Epithelial cell of proximal tubule (primary cell): ENCODE results near the gene DAGLA. TPM values are rescaled to one million over a fixed set of nuclear protein-coding genes. Genes with fewer than 3 reads are reported as not detected.

Experiments used
- DNase-seq: peaks from one replicate; pipeline ENCODE4 v3.0.0-alpha.2; 2011; ENCODE audit warnings: low read depth
- H3K4me3 ChIP-seq: 2 replicates; pipeline ENCODE4 v1.5.1; 2011; ENCODE audit warnings: low read depth, mild to moderate bottlenecking, low read length
- total RNA-seq: library from RNA; depleted of rRNA; stranded (reverse); fragments of >200 nt; gene quantifications from 2 replicates; pipeline ENCODE4 v1.2.3, GENCODE V29; 2015
- TF ChIP-seq, protein P1 (sequence below): conservative IDR thresholded peaks from 2 replicates; pipeline ENCODE4 v1.5.1; 2012; ENCODE audit warnings: low read depth, mild to moderate bottlenecking, low read length

The DAGLA gene
- total RNA-seq, 1 donor from 2014 or later: 4.5 TPM

DNA sequence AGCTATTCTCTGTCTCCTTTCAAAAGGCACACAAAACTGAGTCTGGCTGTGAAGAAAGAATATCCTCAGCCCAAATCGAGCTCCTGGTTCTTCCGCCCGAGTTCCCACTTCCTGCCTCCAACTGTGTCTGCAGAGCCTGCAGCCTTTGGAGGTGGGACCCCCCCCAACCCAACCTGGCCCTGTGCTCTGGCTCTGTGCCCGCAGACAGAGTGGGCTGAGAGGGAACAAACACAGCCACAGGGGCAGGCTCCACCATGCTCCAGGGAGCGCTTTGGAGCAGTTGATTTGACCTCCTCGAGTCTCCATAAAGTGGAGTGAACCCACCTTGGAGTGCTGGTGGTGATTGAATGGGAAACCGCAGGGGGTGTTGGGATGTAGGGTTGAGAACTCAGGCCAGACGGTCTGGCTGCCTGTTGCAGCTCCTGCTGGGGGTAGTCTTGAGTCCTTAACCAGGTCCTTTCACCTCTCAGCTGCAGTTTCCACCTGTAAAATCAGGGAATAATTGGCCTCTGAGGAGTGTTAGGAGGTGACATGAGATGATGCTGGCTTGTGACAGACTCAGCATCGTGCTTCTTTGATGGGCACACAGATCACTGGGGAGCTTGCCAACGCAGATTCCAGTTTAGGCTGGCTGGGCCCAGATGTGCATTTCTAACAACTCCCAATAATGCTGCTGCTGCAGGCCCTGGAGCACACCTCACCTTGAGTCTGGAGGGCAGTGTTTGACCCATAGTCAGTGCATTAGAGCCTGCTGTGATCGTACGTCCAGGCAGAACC lies 11.4 kb downstream of the DAGLA start:
- no peak overlapping the region for H3K4me3 ChIP-seq
- TF ChIP-seq, protein P1, sequence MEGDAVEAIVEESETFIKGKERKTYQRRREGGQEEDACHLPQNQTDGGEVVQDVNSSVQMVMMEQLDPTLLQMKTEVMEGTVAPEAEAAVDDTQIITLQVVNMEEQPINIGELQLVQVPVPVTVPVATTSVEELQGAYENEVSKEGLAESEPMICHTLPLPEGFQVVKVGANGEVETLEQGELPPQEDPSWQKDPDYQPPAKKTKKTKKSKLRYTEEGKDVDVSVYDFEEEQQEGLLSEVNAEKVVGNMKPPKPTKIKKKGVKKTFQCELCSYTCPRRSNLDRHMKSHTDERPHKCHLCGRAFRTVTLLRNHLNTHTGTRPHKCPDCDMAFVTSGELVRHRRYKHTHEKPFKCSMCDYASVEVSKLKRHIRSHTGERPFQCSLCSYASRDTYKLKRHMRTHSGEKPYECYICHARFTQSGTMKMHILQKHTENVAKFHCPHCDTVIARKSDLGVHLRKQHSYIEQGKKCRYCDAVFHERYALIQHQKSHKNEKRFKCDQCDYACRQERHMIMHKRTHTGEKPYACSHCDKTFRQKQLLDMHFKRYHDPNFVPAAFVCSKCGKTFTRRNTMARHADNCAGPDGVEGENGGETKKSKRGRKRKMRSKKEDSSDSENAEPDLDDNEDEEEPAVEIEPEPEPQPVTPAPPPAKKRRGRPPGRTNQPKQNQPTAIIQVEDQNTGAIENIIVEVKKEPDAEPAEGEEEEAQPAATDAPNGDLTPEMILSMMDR: no peak
- no peak for DNase-seq

DNA sequence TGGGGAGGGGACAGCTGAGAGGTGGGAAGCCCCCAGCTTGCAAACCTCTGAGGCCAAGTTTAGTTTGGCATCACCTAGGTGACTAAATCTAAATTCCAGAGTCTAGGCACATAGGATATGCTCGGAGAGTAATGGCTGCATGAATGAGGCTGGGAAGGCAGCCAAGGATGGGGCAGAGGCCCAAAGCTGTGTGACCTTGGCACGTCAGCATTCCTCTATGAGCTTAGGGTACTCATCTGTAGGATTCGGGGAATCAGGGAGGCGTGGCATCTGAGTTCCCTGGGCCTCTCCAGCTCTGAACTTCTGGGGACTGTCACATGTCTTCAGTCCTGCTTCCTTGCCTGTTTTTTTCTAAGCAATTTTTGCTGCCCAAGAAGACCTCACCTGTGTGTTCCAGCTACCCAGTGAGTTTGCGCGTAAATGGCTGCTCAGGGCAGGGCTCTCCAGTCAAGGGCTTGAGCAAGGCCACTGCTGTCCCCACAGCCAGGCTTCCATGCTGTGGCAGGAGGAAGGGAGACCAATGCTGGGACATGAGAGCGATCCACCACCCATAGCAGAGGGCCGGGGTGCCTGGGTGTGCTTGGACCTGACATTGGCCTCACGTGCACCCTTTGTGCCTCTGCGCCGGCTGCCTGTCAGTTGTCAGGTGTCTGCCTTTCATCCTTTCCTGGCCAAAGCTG lies 13.9 kb downstream of the DAGLA start:
- TF ChIP-seq, protein P1: no peak
- H3K4me3 ChIP-seq: no peak overlapping the region
- DNase-seq: peak; percentile 46

DNA sequence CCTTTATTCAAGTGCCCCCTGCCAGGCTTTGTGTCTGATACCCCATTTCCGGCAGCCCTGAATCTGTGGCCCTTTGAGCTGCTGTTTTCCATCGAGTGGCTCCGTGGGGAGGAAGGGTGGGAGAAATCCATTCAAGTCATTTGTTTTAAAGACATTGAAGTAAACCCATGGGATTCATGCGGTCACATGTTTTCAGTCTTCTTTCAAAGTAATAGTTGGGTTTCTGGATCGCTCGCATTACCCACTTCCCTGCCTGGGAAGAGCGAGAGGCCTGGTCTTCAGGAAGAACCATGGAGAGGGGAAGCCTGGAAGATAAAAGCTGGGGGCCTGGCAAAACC lies 14.4 kb downstream of the DAGLA start:
- TF ChIP-seq, protein P1: no peak
- DNase-seq: no peak
- no peak overlapping the region for H3K4me3 ChIP-seq

DNA sequence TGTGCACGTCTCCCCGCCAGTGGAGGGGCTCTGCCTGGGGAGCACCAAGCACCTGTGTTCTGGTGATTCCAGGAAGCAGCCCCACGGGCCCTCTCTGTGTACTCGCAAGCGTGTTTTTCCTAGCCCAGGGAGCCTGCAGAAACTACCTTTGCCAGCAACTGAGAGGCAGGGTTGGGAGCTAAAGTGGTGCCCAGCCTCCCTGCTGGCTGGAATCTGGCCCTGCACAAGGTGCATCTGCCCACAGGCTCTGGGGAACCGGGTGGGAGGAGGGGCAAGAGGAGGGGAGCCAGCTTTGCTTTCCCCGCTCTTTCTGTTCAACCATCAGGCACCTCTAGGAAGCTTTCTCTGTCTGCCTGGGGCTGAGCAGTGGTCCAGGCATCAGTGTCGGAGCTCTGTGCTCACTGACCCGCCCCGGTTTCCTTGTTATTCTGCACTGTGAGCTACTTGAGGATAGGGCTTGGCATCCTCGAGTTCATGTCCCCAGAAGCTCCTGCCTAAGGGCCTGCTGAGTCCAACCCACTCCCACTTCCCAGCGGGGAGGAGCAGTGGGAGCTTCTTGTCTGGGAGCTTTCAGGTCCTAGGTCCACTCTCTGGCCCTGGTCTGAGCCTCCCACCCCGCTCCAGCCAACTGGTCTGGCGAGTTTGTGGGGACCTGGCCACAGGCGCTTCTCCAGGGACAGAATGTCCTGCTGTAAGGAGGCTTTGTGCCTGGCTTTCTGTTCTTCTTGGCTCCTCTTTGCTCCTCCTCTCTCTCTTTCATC lies 14.9 kb downstream of the DAGLA start:
- DNase-seq: no peak
- H3K4me3 ChIP-seq: no peak overlapping the region
- TF ChIP-seq, protein P1: peak; percentile 45

DNA sequence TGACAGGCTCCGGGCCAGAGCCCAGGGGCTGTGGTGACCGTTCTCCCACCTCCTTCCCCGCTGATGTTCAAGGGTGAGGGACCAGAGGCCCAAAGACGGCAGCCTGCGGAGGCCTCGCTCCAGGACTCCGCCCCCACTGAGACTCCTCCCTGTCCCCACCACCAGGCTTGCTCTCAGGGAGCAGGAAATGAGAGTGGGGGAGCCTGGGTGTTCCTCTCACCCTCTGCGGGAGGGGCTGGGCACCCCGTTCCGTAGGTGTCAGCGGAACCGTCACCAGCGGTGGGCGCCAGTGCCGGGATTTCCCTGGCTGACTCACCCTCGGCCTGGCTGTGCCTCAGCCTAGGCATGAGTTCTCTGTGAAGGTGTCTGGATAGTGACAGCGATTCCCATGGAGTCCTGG lies 15.7 kb downstream of the DAGLA start:
- H3K4me3 ChIP-seq: no peak overlapping the region
- DNase-seq: peak; percentile 42
- TF ChIP-seq, protein P1: peak; percentile 11

DNA sequence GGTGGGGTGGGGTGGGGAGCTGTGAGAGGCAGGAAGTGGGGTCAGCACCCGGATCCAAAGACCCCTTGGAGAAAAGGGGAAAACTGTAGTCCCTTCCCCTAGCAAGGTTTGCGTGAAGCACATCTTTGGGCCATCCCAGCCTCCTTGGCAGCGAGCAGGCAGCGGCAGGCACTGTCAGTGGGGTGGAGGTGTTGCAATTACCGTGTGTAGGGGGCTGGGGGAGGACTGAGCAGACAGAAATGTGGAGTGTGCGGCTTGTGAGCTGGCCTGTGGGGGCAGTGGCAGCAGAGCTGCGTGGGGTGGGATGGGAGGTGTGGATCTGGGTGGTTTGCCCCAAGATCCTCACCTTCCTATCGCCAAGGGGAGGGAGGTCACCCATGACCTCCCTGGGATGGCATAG lies 16.4 kb downstream of the DAGLA start:
- no peak overlapping the region for H3K4me3 ChIP-seq
- TF ChIP-seq, protein P1: no peak
- no peak for DNase-seq
